SU-DHL-6 (cell line): ENCODE measurements around the gene KLK1.
"Not testable (repeated sequence)": the region's sequence is repeated elsewhere in the genome, so short reads cannot be mapped to it uniquely, and the experiment has no call there.

ENCODE experiments used
- H2AFZ ChIP-seq: fragments of 200-600 bp; sonication (generic); 2 replicates; pipeline ENCODE4 v1.6.1; 2014; ENCODE audit warnings: low read depth, mild to moderate bottlenecking, moderate library complexity, mixed read lengths, antibody characterized with exemption, low read length; ENCODE audit not compliant: severe bottlenecking
- H3F3A ChIP-seq: fragments of 200-600 bp; shearing (Covaris generic); 2 replicates; pipeline ENCODE4 v1.6.0; 2016; ENCODE audit warnings: antibody characterized with exemption, mild to moderate bottlenecking; ENCODE audit not compliant: insufficient read depth
- H3K27ac ChIP-seq: fragments of 200-600 bp; sonication (generic); 2 replicates; pipeline ENCODE4 v1.5.1; 2016; ENCODE audit warnings: low read depth, mild to moderate bottlenecking, low read length, moderate library complexity, mixed read lengths
- H3K27me3 ChIP-seq: fragments of 200-600 bp; sonication (generic), shearing (Covaris generic); 2 replicates; pipeline ENCODE4 v1.6.0; 2014; ENCODE audit warnings: mild to moderate bottlenecking, low read length
- H3K36me3 ChIP-seq: fragments of 200-600 bp; sonication (generic); 2 replicates; pipeline ENCODE4 v1.6.1; 2014; ENCODE audit warnings: mild to moderate bottlenecking, low read length, mixed read lengths
- H3K4me2 ChIP-seq: fragments of 300-600, 200-600 bp; shearing (Covaris generic), sonication (generic); 2 replicates; pipeline ENCODE4 v1.6.0; 2014; ENCODE audit warnings: low read length, low read depth, mild to moderate bottlenecking; ENCODE audit not compliant: poor library complexity, severe bottlenecking
- H3K4me3 ChIP-seq: fragments of 200-600 bp; sonication (generic); 2 replicates; pipeline ENCODE4 v1.5.1; 2014; ENCODE audit warnings: antibody characterized with exemption, low read length, mild to moderate bottlenecking, mixed read lengths; ENCODE audit not compliant: insufficient read depth, poor library complexity, severe bottlenecking
- H3K79me2 ChIP-seq: fragments of 200-600 bp; sonication (generic); 2 replicates; pipeline ENCODE4 v1.6.1; 2014; ENCODE audit warnings: mild to moderate bottlenecking, low read length, moderate library complexity; ENCODE audit not compliant: insufficient read depth
- H3K9ac ChIP-seq: fragments of 200-600 bp; sonication (generic); 2 replicates; pipeline ENCODE4 v1.7.0; 2014; ENCODE audit warnings: mild to moderate bottlenecking, low read length
- H3K9me2 ChIP-seq: fragments of 200-600 bp; sonication (generic); replicated peaks from 2 replicates; pipeline ENCODE4 v1.6.1; 2014; ENCODE audit warnings: low read length; ENCODE audit not compliant: insufficient read depth
- H3K9me3 ChIP-seq: fragments of 200-600 bp; sonication (generic); 2 replicates; pipeline ENCODE4 v1.6.1; 2014; ENCODE audit warnings: low read length, mixed read lengths; ENCODE audit not compliant: insufficient read depth
- H4K20me1 ChIP-seq: fragments of 200-600 bp; sonication (generic); 2 replicates; pipeline ENCODE4 v1.6.1; 2014; ENCODE audit warnings: low read depth, mild to moderate bottlenecking, antibody characterized with exemption, low read length, moderate library complexity, mixed read lengths
- EZH2phosphoT487 ChIP-seq: fragments of 200-600 bp; sonication (generic), shearing (Covaris generic); conservative IDR thresholded peaks from 2 replicates; pipeline ENCODE4 v1.6.1; 2018; ENCODE audit warnings: mild to moderate bottlenecking, antibody characterized with exemption, low read length, moderate library complexity, mixed read lengths
- TF ChIP-seq, protein P1 (sequence below): fragments of 200-600 bp; sonication (generic); IDR thresholded peaks from one replicate; pipeline ENCODE4 v1.5.1; 2017; ENCODE audit warnings: antibody characterized with exemption, mild to moderate bottlenecking, low read length, moderate library complexity; ENCODE audit not compliant: insufficient read depth, poor library complexity, severe bottlenecking

Gene KLK1

DNA sequence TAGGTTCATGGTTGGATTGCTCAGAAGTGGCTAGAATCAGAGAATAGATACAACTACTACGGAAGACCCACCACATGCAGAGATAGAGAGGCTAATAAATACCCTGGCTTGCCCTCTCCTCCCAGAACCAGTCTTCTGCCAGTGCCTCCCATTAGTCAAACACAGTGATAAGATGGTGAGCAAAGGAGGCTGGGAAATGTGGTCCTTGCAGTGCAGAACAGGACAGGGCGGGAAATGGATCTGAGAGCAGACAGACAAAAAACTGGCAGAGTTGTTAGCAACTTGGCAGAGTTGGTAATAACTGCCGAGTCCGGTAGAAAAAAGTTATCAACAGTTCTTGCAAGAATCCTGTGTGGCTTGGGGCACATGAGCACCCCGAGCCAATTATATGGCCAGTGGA, 8.7 kb downstream of the KLK1 start:
- Histone ChIP-seq H3K9me3 (no peaks in the 10 kb centered on the region), H3K36me3 (no peaks in the 10 kb centered on the region), H4K20me1 (no peaks in the 10 kb centered on the region), H3K79me2 (no peaks in the 10 kb centered on the region), H3K9ac (no peak overlapping the region), H3K9me2 (no peaks in the 10 kb centered on the region), H2AFZ (no peak overlapping the region), H3F3A (no peaks in the 10 kb centered on the region), H3K4me3 (no peak overlapping the region), H3K4me2 (no peak overlapping the region), H3K27ac (no peak overlapping the region), H3K27me3 (no peaks in the 10 kb centered on the region)
- TF ChIP-seq EZH2phosphoT487: no peak
- TF ChIP-seq, protein P1, sequence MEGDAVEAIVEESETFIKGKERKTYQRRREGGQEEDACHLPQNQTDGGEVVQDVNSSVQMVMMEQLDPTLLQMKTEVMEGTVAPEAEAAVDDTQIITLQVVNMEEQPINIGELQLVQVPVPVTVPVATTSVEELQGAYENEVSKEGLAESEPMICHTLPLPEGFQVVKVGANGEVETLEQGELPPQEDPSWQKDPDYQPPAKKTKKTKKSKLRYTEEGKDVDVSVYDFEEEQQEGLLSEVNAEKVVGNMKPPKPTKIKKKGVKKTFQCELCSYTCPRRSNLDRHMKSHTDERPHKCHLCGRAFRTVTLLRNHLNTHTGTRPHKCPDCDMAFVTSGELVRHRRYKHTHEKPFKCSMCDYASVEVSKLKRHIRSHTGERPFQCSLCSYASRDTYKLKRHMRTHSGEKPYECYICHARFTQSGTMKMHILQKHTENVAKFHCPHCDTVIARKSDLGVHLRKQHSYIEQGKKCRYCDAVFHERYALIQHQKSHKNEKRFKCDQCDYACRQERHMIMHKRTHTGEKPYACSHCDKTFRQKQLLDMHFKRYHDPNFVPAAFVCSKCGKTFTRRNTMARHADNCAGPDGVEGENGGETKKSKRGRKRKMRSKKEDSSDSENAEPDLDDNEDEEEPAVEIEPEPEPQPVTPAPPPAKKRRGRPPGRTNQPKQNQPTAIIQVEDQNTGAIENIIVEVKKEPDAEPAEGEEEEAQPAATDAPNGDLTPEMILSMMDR: no peak

DNA sequence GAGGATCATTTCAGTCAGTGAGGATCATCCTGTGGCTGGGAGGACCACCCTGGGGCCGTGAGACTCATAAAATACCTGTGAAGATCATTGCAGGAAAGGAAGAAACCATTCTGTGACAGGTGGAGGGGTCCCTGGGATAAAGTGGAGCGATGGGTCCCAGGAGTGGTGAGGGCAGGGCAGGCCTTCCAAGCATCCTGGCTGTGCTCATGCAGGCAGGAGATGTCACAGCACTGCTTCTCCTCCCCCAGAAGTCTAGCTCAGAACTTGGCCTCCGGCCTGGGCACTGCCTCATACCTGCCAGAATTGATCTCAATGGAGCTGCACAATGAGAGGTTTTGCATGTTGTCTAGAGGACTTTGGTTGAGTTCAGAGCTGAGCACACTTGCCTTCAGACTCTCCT, 11.1 kb downstream of the KLK1 start:
- Histone ChIP-seq H3K9me2 (no peaks in the 10 kb centered on the region), H3K9me3 (no peaks in the 10 kb centered on the region), H3K79me2 (no peaks in the 10 kb centered on the region), H4K20me1 (no peaks in the 10 kb centered on the region), H3K36me3 (no peaks in the 10 kb centered on the region), H3K9ac (no peak overlapping the region), H3K4me2 (no peak overlapping the region), H3K4me3 (no peak overlapping the region), H3K27ac (no peak overlapping the region), H3K27me3 (no peaks in the 10 kb centered on the region), H3F3A (no peaks in the 10 kb centered on the region), H2AFZ (no peak overlapping the region)
- TF ChIP-seq, protein P1: no peak
- no peak for TF ChIP-seq EZH2phosphoT487

DNA sequence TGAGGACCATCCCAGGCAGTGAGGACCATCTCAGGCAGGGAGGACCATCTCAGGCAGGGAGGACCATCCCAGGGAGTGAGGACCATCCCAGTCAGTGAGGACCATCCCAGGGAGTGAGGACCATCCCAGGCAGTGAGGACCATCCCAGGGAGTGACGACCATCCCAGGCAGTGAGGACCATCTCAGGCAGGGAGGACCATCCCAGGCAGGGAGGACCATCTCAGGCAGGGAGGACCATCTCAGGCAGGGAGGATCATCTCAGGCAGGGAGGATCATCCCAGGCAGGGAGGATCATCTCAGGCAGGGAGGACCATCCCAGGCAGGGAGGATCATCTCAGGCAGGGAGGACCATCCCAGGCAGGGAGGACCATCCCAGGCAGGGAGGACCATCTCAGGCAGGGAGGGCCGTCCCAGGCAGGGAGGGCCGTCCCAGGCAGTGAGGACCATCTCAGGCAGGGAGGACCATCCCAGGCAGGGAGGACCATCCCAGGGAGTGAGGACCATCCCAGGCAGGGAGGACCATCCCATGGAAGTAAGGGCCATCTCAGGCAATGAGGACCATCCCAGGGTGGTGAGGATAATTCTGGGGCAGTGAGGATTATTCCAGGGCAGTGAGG, 11.9 kb downstream of the KLK1 start:
- not testable (repeated sequence) for H3K79me2 ChIP-seq, H3K9me2 ChIP-seq, H3K36me3 ChIP-seq, H2AFZ ChIP-seq, H3K4me2 ChIP-seq, H3K27me3 ChIP-seq, H3K9ac ChIP-seq, H4K20me1 ChIP-seq, H3K4me3 ChIP-seq, H3K9me3 ChIP-seq, H3F3A ChIP-seq, H3K27ac ChIP-seq

DNA sequence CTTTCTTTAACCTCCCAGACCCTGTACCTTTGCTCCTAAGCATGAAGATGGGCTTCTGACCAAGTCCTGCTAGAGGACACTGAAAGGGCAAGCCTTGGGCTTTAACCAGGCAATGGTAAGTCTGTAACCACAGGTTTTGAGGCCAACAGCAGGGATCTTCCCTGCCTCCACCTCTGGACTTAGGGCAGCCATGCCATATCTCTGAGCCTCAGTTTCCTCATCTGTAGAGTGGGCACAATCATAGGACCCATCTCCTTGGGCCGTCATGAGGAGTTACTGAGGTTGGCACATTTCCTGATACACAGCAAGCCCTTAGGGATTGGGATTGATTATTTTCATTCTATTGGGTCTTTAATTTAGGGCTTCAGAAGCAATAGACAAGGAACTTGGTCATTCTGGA, 14.7 kb downstream of the KLK1 start:
- H3F3A ChIP-seq: no peaks in the 10 kb centered on the region
- TF ChIP-seq, protein P1: no peak
- no peak for TF ChIP-seq EZH2phosphoT487
- H3K27me3 ChIP-seq: no peaks in the 10 kb centered on the region
- no peaks in the 10 kb centered on the region for H4K20me1 ChIP-seq
- H3K79me2 ChIP-seq: peaks cover 6% of the 10 kb centered on the region
- H3K27ac ChIP-seq: no peak overlapping the region
- H3K4me2 ChIP-seq: no peak overlapping the region
- H3K9me3 ChIP-seq: no peaks in the 10 kb centered on the region
- no peak overlapping the region for H2AFZ ChIP-seq
- H3K4me3 ChIP-seq: no peak overlapping the region
- no peak overlapping the region for H3K9ac ChIP-seq
- H3K36me3 ChIP-seq: no peaks in the 10 kb centered on the region; the same call in 1 of the 2 replicates
- no peaks in the 10 kb centered on the region for H3K9me2 ChIP-seq
